ENCODE data around the gene FAM181A. TPM values are rescaled to one million over a fixed set of nuclear protein-coding genes. Genes with fewer than 3 reads are reported as not detected.

The FAM181A gene
- total RNA-seq, 1 donor from 2014 or later: not detected

DNA sequence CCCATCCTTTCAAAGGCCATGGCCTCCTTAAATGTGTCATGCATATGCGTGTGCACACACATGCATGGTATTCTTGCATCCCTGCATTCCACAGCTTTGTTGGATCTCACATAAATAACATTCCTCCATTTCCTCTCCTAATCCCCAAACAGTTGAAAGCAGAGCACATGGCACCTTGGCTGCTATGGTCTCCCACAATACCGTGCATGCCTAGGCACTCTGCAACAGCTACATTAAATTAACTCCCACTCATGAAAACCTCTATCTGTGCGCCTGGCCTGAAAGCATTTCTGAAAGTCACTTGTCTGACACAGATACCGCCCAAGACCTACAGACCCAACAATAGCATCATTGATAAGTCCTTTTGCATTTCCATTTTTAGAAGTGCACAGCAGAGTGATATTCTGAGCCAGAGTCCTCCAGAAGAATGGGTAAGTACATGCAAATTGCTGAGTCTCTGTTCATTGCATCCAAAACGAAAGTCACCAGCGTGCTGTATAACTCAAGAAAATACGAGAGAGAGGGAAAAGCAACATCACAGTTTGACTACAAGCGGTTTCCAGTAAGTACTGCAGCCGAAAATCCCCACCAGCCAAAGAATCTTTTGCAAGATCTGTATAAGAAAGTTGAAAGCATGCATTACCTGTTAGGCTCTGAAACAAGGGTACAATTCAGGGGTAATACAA, 48.8 kb downstream of the FAM181A start:
- H3K4me3 Mint-ChIP-seq (ENCODE audit: unreplicated experiment): no peak overlapping the region
- Histone ChIP-seq H3K27ac (ENCODE audit: low read depth, low read length) (no peak overlapping the region), H3K4me3 (ENCODE audit: insufficient read depth, low read depth, low read length) (no peak overlapping the region), H3K27me3 (ENCODE audit: insufficient read depth, low read length) (peaks cover 19% of the 10 kb centered on the region), H4K20me1 (ENCODE audit: insufficient read depth, low read length) (no peaks in the 10 kb centered on the region), H3K4me1 (ENCODE audit: insufficient read depth, low read length) (peaks cover 5% of the 10 kb centered on the region), H3K4me2 (ENCODE audit: low read length) (no peak overlapping the region), H2AFZ (ENCODE audit: low read depth, low read length) (no peak overlapping the region), H3K36me3 (ENCODE audit: insufficient read depth, low read length) (no peaks in the 10 kb centered on the region), H3K9me3 (ENCODE audit: insufficient read depth, low read depth, low read length) (no peaks in the 10 kb centered on the region), H3K9ac (ENCODE audit: low read length) (no peak overlapping the region), H3K79me2 (ENCODE audit: insufficient read depth, low read length) (no peaks in the 10 kb centered on the region)
- DNase-seq (ENCODE audit: low read depth) (no peak), FAIRE-seq (no peak)
- TF ChIP-seq CTCF (IDR thresholded peaks at IDR 0.05; ENCODE audit: insufficient read depth, low read depth, low read length) (no peak), EZH2 (IDR thresholded peaks at IDR 0.05; ENCODE audit: insufficient read depth, low read length) (no peak)
- H3K27me3 Mint-ChIP-seq (ENCODE audit: low read depth, unreplicated experiment): peaks cover 60% of the 10 kb centered on the region
- no peak overlapping the region for H3K27ac Mint-ChIP-seq (ENCODE audit: unreplicated experiment)
- H3K4me1 Mint-ChIP-seq (ENCODE audit: low read depth, unreplicated experiment): peaks cover 10% of the 10 kb centered on the region
- H3K36me3 Mint-ChIP-seq (ENCODE audit: low read depth, unreplicated experiment): no peaks in the 10 kb centered on the region
- no peaks in the 10 kb centered on the region for H3K9me3 Mint-ChIP-seq (ENCODE audit: unreplicated experiment)

DNA sequence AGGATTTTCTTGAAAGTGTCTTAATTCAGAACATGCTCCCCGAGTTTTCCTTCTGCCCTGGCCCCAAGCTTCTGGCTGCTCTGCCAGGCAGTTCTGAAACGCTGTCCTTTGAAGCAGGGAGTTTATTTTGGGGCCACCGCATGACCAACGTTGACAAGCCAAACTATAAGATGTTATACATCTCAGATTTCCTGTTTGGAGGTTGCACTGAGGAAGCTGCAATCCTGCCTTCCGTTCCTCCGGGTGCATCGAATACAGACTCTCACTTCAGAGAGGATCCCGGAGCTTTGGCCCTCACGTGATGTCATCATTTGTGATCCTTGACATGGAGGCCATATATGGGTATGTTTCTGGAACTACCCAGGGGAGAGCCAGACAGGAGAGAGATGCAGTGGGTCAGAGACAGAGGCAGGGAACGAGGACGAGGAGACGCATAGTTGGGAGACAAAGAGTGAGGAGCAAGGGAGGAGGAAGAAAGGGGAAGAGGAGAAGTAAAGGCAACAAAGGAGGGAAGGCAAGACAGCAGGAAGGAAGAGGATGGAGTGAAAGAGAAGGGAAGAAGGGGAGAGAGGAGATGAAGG, 49.4 kb downstream of the FAM181A start, which contains the start of gene ASB2:
TSS of gene ASB2 (minus strand) at position 94 of the 581 bp plus-strand sequence. CDS start 12,031 bp downstream, outside the sequence.
- H3K27me3 ChIP-seq (ENCODE audit: insufficient read depth, low read length): peaks cover 19% of the 10 kb centered on the region
- no peak for TF ChIP-seq CTCF (IDR thresholded peaks at IDR 0.05; ENCODE audit: insufficient read depth, low read depth, low read length)
- TF ChIP-seq EZH2 (IDR thresholded peaks at IDR 0.05; ENCODE audit: insufficient read depth, low read length): no peak
- H3K9ac ChIP-seq (ENCODE audit: low read length): no peak within 1 kb of the TSS
- H4K20me1 ChIP-seq (ENCODE audit: insufficient read depth, low read length): no peaks in the 10 kb centered on the region
- no peak within 1 kb of the TSS for H2AFZ ChIP-seq (ENCODE audit: low read depth, low read length)
- no peaks in the 10 kb centered on the region for H3K36me3 Mint-ChIP-seq (ENCODE audit: low read depth, unreplicated experiment)
- no peaks in the 10 kb centered on the region for H3K79me2 ChIP-seq (ENCODE audit: insufficient read depth, low read length)
- H3K9me3 Mint-ChIP-seq (ENCODE audit: unreplicated experiment): no peaks in the 10 kb centered on the region
- DNase-seq (ENCODE audit: low read depth) (no peak), FAIRE-seq (no peak)
- H3K36me3 ChIP-seq (ENCODE audit: insufficient read depth, low read length): no peaks in the 10 kb centered on the region
- H3K4me2 ChIP-seq (ENCODE audit: low read length): no peak within 1 kb of the TSS
- H3K4me1 Mint-ChIP-seq (ENCODE audit: low read depth, unreplicated experiment): peaks cover 10% of the 10 kb centered on the region
- H3K27ac Mint-ChIP-seq (ENCODE audit: unreplicated experiment): no peak within 1 kb of the TSS
- no peak within 1 kb of the TSS for H3K27ac ChIP-seq (ENCODE audit: low read depth, low read length)
- no peaks in the 10 kb centered on the region for H3K9me3 ChIP-seq (ENCODE audit: insufficient read depth, low read depth, low read length)
- peaks cover 55% of the 10 kb centered on the region for H3K27me3 Mint-ChIP-seq (ENCODE audit: low read depth, unreplicated experiment)
- no peak within 1 kb of the TSS for H3K4me3 Mint-ChIP-seq (ENCODE audit: unreplicated experiment)
- H3K4me3 ChIP-seq (ENCODE audit: insufficient read depth, low read depth, low read length): no peak within 1 kb of the TSS
- peaks cover 9% of the 10 kb centered on the region for H3K4me1 ChIP-seq (ENCODE audit: insufficient read depth, low read length)

- Histone ChIP-seq H3K4me1 (ENCODE audit: insufficient read depth, low read length) (peaks cover 9% of the 10 kb centered on the region), H3K27ac (ENCODE audit: low read depth, low read length) (no peak overlapping the region)
- no peak for FAIRE-seq
These were observed 50.0 kb downstream of the FAM181A start for GRCh38 chr14:93977171-93977570.

More at GRCh38 chr14:93977171-93977570, 50.0 kb downstream of the FAM181A start:
- Histone ChIP-seq H4K20me1 (ENCODE audit: insufficient read depth, low read length) (no peaks in the 10 kb centered on the region), H3K4me2 (ENCODE audit: low read length) (no peak overlapping the region), H3K9me3 (ENCODE audit: insufficient read depth, low read depth, low read length) (no peaks in the 10 kb centered on the region), H3K79me2 (ENCODE audit: insufficient read depth, low read length) (no peaks in the 10 kb centered on the region), H3K4me3 (ENCODE audit: insufficient read depth, low read depth, low read length) (no peak overlapping the region), H3K27me3 (ENCODE audit: insufficient read depth, low read length) (peaks cover 19% of the 10 kb centered on the region), H3K36me3 (ENCODE audit: insufficient read depth, low read length) (no peaks in the 10 kb centered on the region), H2AFZ (ENCODE audit: low read depth, low read length) (no peak overlapping the region), H3K9ac (ENCODE audit: low read length) (no peak overlapping the region)
- TF ChIP-seq EZH2 (IDR thresholded peaks at IDR 0.05; ENCODE audit: insufficient read depth, low read length) (no peak), CTCF (IDR thresholded peaks at IDR 0.05; ENCODE audit: insufficient read depth, low read depth, low read length) (no peak)
- no peak overlapping the region for H3K27ac Mint-ChIP-seq (ENCODE audit: unreplicated experiment)
- H3K4me3 Mint-ChIP-seq (ENCODE audit: unreplicated experiment): no peak overlapping the region
- H3K4me1 Mint-ChIP-seq (ENCODE audit: low read depth, unreplicated experiment): peaks cover 10% of the 10 kb centered on the region
- no peaks in the 10 kb centered on the region for H3K36me3 Mint-ChIP-seq (ENCODE audit: low read depth, unreplicated experiment)
- H3K27me3 Mint-ChIP-seq (ENCODE audit: low read depth, unreplicated experiment): peaks cover 57% of the 10 kb centered on the region
- no peaks in the 10 kb centered on the region for H3K9me3 Mint-ChIP-seq (ENCODE audit: unreplicated experiment)
- DNase-seq (ENCODE audit: low read depth): no peak

Measured in astrocyte (in vitro differentiated cells and primary cell).